Endodermal cell (in vitro differentiated cells): ENCODE results near the gene KIR3DL2. TPM values are rescaled to one million over a fixed set of nuclear protein-coding genes. Genes with fewer than 3 reads are reported as not detected.
"Not testable (repeated sequence)": the region's sequence is repeated elsewhere in the genome, so short reads cannot be mapped to it uniquely, and the experiment has no call there.

Experiments
- DNase-seq: peaks from one replicate; pipeline ENCODE4 v3.0.0-alpha.2; 2017
- H3K27ac ChIP-seq: 2 replicates; pipeline ENCODE4 v1.5.1; 2013; ENCODE audit warnings: mild to moderate bottlenecking, low read depth, low read length, moderate library complexity
- H3K27me3 ChIP-seq: 2 replicates; pipeline ENCODE4 v1.6.1; 2013; ENCODE audit warnings: mild to moderate bottlenecking, low read length, moderate library complexity; ENCODE audit not compliant: insufficient read depth, control insufficient read depth, poor library complexity, severe bottlenecking
- H3K36me3 ChIP-seq: 2 replicates; pipeline ENCODE4 v1.7.0; 2013; ENCODE audit warnings: mild to moderate bottlenecking, low read length, moderate library complexity; ENCODE audit not compliant: control insufficient read depth, insufficient read depth
- H3K4me1 ChIP-seq: one replicate; pipeline ENCODE4 v1.7.0; 2013; ENCODE audit warnings: low read length; ENCODE audit not compliant: control insufficient read depth, insufficient read depth
- H3K4me3 ChIP-seq: 2 replicates; pipeline ENCODE4 v1.5.1; 2013; ENCODE audit warnings: mild to moderate bottlenecking, low read length, moderate library complexity
- H3K9ac ChIP-seq: 2 replicates; pipeline ENCODE4 v1.6.1; 2013; ENCODE audit warnings: mild to moderate bottlenecking, low read length, moderate library complexity; ENCODE audit not compliant: poor library complexity, severe bottlenecking; ENCODE audit errors: extremely low read depth
- H3K9me3 ChIP-seq: 2 replicates; pipeline ENCODE4 v1.6.1; 2013; ENCODE audit warnings: mild to moderate bottlenecking, low read length, moderate library complexity; ENCODE audit not compliant: control insufficient read depth
- H3K27ac Mint-ChIP-seq: 2 replicates; pipeline ENCODE4 v1.8.0; 2020; ENCODE audit warnings: mixed read lengths
- H3K27me3 Mint-ChIP-seq: 2 replicates; pipeline ENCODE4 v1.8.0; 2021; ENCODE audit warnings: mild to moderate bottlenecking, mixed read lengths; ENCODE audit not compliant: insufficient read depth
- H3K36me3 Mint-ChIP-seq: 2 replicates; pipeline ENCODE4 v1.8.0; 2020; ENCODE audit warnings: low read depth, mixed read lengths
- H3K4me1 Mint-ChIP-seq: 2 replicates; pipeline ENCODE4 v1.8.0; 2020; ENCODE audit warnings: mixed read lengths
- H3K4me3 Mint-ChIP-seq: 2 replicates; pipeline ENCODE4 v1.8.0; 2020; ENCODE audit warnings: mild to moderate bottlenecking, moderate library complexity, mixed read lengths
- H3K9me3 Mint-ChIP-seq: 2 replicates; pipeline ENCODE4 v1.8.0; 2020; ENCODE audit warnings: mild to moderate bottlenecking, mixed read lengths
- WGBS, 2 experiments: methylation state at CpG; one replicate each; pipeline versions ENCODE4 v1.1.5 to v1.1.7; 2013; ENCODE audit warnings: missing lambda C conversion rate in 2 of 2, mixed read lengths in 1 of 2; ENCODE audit not compliant: insufficient coverage in 1 of 2, insufficient read length in 1 of 2; 5-methylcytosine and 5-hydroxymethylcytosine counted together
- total RNA-seq, 2 donors: library from RNA; stranded (reverse); fragmentation: NEBNext Ultra II Directional in 1 of 2; extraction: Animal tissue kit (Norgen Biotek cat#: 25700) in 1 of 2; gene quantifications; 2 replicates in 1 of 2; 3 replicates in 1 of 2; pipeline ENCODE4 v1.2.1, GENCODE V29; 2021
- TF ChIP-seq, protein P1 (sequence below): fragments of 200-600 bp; sonication (generic); conservative IDR thresholded peaks from 2 replicates; pipeline ENCODE4 v1.5.0; 2021; ENCODE audit warnings: antibody characterized with exemption, mild to moderate bottlenecking

KIR3DL2 gene
- total RNA-seq, 2 donors from 2014 or later = not detected

- no peak overlapping the region for H3K4me3 ChIP-seq
- no peak overlapping the region for H3K27ac ChIP-seq
- no peaks in the 10 kb centered on the region for H3K36me3 Mint-ChIP-seq
- no peaks in the 10 kb centered on the region for H3K9me3 ChIP-seq
- peaks cover 2% of the 10 kb centered on the region for H3K27me3 Mint-ChIP-seq
- no peaks in the 10 kb centered on the region for H3K36me3 ChIP-seq
- 95% methylated on average over 9 to 11 of the region's 11 CpGs for WGBS, 2 experiments
- H3K4me1 ChIP-seq = no peaks in the 10 kb centered on the region
- H3K4me3 Mint-ChIP-seq = no peak overlapping the region
- no peak overlapping the region for H3K9ac ChIP-seq
- TF ChIP-seq, protein P1, sequence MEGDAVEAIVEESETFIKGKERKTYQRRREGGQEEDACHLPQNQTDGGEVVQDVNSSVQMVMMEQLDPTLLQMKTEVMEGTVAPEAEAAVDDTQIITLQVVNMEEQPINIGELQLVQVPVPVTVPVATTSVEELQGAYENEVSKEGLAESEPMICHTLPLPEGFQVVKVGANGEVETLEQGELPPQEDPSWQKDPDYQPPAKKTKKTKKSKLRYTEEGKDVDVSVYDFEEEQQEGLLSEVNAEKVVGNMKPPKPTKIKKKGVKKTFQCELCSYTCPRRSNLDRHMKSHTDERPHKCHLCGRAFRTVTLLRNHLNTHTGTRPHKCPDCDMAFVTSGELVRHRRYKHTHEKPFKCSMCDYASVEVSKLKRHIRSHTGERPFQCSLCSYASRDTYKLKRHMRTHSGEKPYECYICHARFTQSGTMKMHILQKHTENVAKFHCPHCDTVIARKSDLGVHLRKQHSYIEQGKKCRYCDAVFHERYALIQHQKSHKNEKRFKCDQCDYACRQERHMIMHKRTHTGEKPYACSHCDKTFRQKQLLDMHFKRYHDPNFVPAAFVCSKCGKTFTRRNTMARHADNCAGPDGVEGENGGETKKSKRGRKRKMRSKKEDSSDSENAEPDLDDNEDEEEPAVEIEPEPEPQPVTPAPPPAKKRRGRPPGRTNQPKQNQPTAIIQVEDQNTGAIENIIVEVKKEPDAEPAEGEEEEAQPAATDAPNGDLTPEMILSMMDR = no peak
- H3K4me1 Mint-ChIP-seq = peaks cover 18% of the 10 kb centered on the region
- no peaks in the 10 kb centered on the region for H3K27me3 ChIP-seq
- H3K9me3 Mint-ChIP-seq = no peaks in the 10 kb centered on the region
- H3K27ac Mint-ChIP-seq = no peak overlapping the region
- no peak for DNase-seq
Measured at GRCh38 chr19:54889566-54889965, 39.3 kb downstream of the KIR3DL2 start.

DNA sequence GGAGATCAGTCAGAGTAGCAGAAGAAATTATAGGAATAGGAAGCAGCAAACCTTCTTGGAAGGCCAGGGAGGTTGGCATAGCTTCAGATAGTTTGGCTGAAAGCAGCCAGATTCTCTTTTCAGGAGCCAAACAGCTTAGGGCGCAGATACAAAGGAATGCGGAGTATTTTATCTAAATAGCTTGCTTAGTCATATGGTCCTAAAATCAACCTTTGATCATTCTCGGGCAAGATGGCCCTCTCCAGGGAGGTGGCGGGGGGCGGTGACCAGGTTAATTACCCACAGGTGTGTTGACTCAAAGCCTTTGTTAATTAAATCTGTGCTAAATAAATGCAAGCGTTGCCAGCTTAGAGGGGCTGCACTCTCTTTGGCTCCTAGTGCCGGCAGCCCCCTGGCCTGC is 43.2 kb downstream of the KIR3DL2 start:
- H3K36me3 Mint-ChIP-seq = no peaks in the 10 kb centered on the region
- 30 to 55% methylated on average over 7 of the region's 7 CpGs for WGBS, 2 experiments
- Histone ChIP-seq H3K36me3 (no peaks in the 10 kb centered on the region), H3K27ac (peak overlapping the region; percentile 77), H3K9ac (peak overlapping the region; percentile 95), H3K27me3 (no peaks in the 10 kb centered on the region), H3K4me3 (peak overlapping the region; percentile 84), H3K4me1 (no peaks in the 10 kb centered on the region), H3K9me3 (no peaks in the 10 kb centered on the region)
- H3K27me3 Mint-ChIP-seq = peaks cover 2% of the 10 kb centered on the region
- H3K9me3 Mint-ChIP-seq = no peaks in the 10 kb centered on the region
- peaks cover 50% of the 10 kb centered on the region for H3K4me1 Mint-ChIP-seq
- peak; percentile 96 for DNase-seq
- peak overlapping the region; percentile 98 for H3K27ac Mint-ChIP-seq
- TF ChIP-seq, protein P1 = no peak
- H3K4me3 Mint-ChIP-seq = peak overlapping the region; percentile 85

- H3K9ac ChIP-seq = peak overlapping the region; percentile 95
- Mint-ChIP-seq H3K4me1 (peaks cover 57% of the 10 kb centered on the region), H3K27ac (peak overlapping the region; percentile 98), H3K4me3 (peak overlapping the region; percentile 85)
- peak; percentile 59 for DNase-seq
- not testable (repeated sequence) for H3K36me3 Mint-ChIP-seq, H3K9me3 ChIP-seq, H3K27me3 Mint-ChIP-seq, H3K27me3 ChIP-seq, H3K27ac ChIP-seq, H3K4me1 ChIP-seq, H3K36me3 ChIP-seq, H3K9me3 Mint-ChIP-seq
- H3K4me3 ChIP-seq = peak overlapping the region; percentile 84
- WGBS, 2 experiments = 67 to 93% methylated on average over 14 to 16 of the region's 16 CpGs
Measured at GRCh38 chr19:54894106-54894505, 43.9 kb downstream of the KIR3DL2 start.

GRCh38 chr19:54896036-54896435 is 45.8 kb downstream of the KIR3DL2 start:
- no peaks in the 10 kb centered on the region for H3K9me3 Mint-ChIP-seq
- peak overlapping the region; percentile 95 for H3K9ac ChIP-seq
- H3K4me1 ChIP-seq = no peaks in the 10 kb centered on the region
- peaks cover 16% of the 10 kb centered on the region for H3K36me3 Mint-ChIP-seq
- peak overlapping the region; percentile 85 for H3K4me3 Mint-ChIP-seq
- TF ChIP-seq, protein P1 = no peak
- H3K27me3 ChIP-seq = no peaks in the 10 kb centered on the region
- H3K27me3 Mint-ChIP-seq = no peaks in the 10 kb centered on the region
- H3K4me3 ChIP-seq = peak overlapping the region; percentile 84
- peaks cover 9% of the 10 kb centered on the region for H3K36me3 ChIP-seq
- DNase-seq = peak; percentile 70
- H3K9me3 ChIP-seq = no peaks in the 10 kb centered on the region
- 53 to 61% methylated on average over 2 of the region's 2 CpGs for WGBS, 2 experiments
- H3K4me1 Mint-ChIP-seq = peaks cover 65% of the 10 kb centered on the region
- H3K27ac Mint-ChIP-seq = peak overlapping the region; percentile 87
- H3K27ac ChIP-seq = no peak overlapping the region

- H3K36me3 ChIP-seq = peaks cover 35% of the 10 kb centered on the region
- not testable (repeated sequence) for H3K9me3 Mint-ChIP-seq, H3K27me3 Mint-ChIP-seq, H3K4me1 ChIP-seq, H3K27ac ChIP-seq, H3K9ac ChIP-seq, H3K27me3 ChIP-seq, H3K9me3 ChIP-seq
- Mint-ChIP-seq H3K27ac (peak overlapping the region; percentile 87), H3K36me3 (peaks cover 30% of the 10 kb centered on the region), H3K4me1 (peaks cover 56% of the 10 kb centered on the region), H3K4me3 (peak overlapping the region; percentile 85)
- WGBS, 2 experiments = 29 to 100% methylated on average over 2 to 6 of the region's 7 CpGs
- H3K4me3 ChIP-seq = peak overlapping the region; percentile 84
- peak; percentile 40 for DNase-seq
Measured at GRCh38 chr19:54898685-54899084, 48.4 kb downstream of the KIR3DL2 start.
